T-cell (primary cell): ENCODE results near the gene RADIL. TPM values are rescaled to one million over a fixed set of nuclear protein-coding genes. Genes with fewer than 3 reads are reported as not detected.

Experiments
- ATAC-seq, 4 experiments: fragments of 200-7000 bp in 3 of 4; fragments of 150-1000 bp in 1 of 4; cut with Tn5 transposase; replicated peaks in 1 of 4; 1 replicate in 3 of 4; 2 replicates in 1 of 4; pipeline ENCODE4 v1.10.0; 2021; ENCODE audit warnings: moderate library complexity in 3 of 4, mild to moderate bottlenecking in 2 of 4, moderate number of reproducible peaks in 1 of 4
- CTCF ChIA-PET, 2 donors: fragments of 300-600 bp; sonication (Branson Sonifier 250); formaldehyde crosslinking; loops; one replicate each; lab custom pipeline; 2022; ENCODE audit warnings: antibody characterized with exemption in 2 of 2; lab: Charles Lee
- POLR2A ChIA-PET, 2 donors: fragments of 300-600 bp; sonication (Branson Sonifier 250); formaldehyde crosslinking; loops; one replicate each; lab custom pipeline; 2022; ENCODE audit warnings: antibody characterized with exemption in 2 of 2; lab: Charles Lee
- DNase-seq, 35 experiments: peaks; one replicate each; pipeline versions ENCODE4 v3.0.0 to v3.0.0-alpha.2; 2013 to 2023
- H3K27ac ChIP-seq: one replicate; pipeline ENCODE4 v1.5.1; 2013; ENCODE audit warnings: low read length
- H3K27me3 ChIP-seq, 2 experiments: replicated peaks in 1 of 2; 1 replicate in 1 of 2; 2 replicates in 1 of 2; pipeline versions ENCODE4 v1.6.1 to v1.7.0; 2013; ENCODE audit warnings: low read length in 1 of 2, mixed read lengths in 1 of 2; ENCODE audit not compliant: control insufficient read depth in 2 of 2, insufficient read depth in 2 of 2; ENCODE audit errors: extremely low read depth in 1 of 2
- H3K36me3 ChIP-seq, 2 donors: 1 replicate in 1 of 2; 2 replicates in 1 of 2; pipeline versions ENCODE4 v1.6.1 to v1.7.0; 2013; ENCODE audit warnings: low read length in 1 of 2; ENCODE audit not compliant: control insufficient read depth in 2 of 2, insufficient read depth in 1 of 2; ENCODE audit errors: extremely low read depth in 1 of 2
- H3K4me1 ChIP-seq, 2 experiments: 1 replicate in 1 of 2; 2 replicates in 1 of 2; pipeline versions ENCODE4 v1.6.1 to v1.7.0; 2013; ENCODE audit warnings: low read length in 2 of 2, mixed read lengths in 1 of 2; ENCODE audit not compliant: insufficient read depth in 2 of 2, control insufficient read depth in 1 of 2; ENCODE audit errors: extremely low read depth in 1 of 2
- H3K4me3 ChIP-seq, 2 donors: 1 replicate in 1 of 2; 2 replicates in 1 of 2; pipeline versions ENCODE4 v1.5.1 to v1.7.0; 2013; ENCODE audit warnings: mild to moderate bottlenecking in 2 of 2, low read length in 1 of 2, moderate library complexity in 1 of 2; ENCODE audit not compliant: control insufficient read depth in 1 of 2; ENCODE audit errors: extremely low read depth in 1 of 2
- H3K9me3 ChIP-seq: 2 replicates; pipeline ENCODE4 v1.7.0; 2013
- H3K27ac Mint-ChIP-seq, 2 donors: one replicate each; pipeline ENCODE4 v1.8.0; 2020 to 2021; ENCODE audit warnings: mild to moderate bottlenecking in 2 of 2, mixed read lengths in 2 of 2
- H3K27me3 Mint-ChIP-seq, 2 donors: one replicate each; pipeline ENCODE4 v1.8.0; 2021 to 2022; ENCODE audit warnings: mixed read lengths in 2 of 2
- H3K36me3 Mint-ChIP-seq: one replicate; pipeline ENCODE4 v1.8.0; 2021; ENCODE audit warnings: mixed read lengths
- H3K4me1 Mint-ChIP-seq, 3 donors: one replicate each; pipeline ENCODE4 v1.8.0; 2020 to 2022; ENCODE audit warnings: mixed read lengths in 3 of 3, mild to moderate bottlenecking in 1 of 3
- H3K4me3 Mint-ChIP-seq, 3 donors: one replicate each; pipeline ENCODE4 v1.8.0; 2020 to 2022; ENCODE audit warnings: mild to moderate bottlenecking in 3 of 3, mixed read lengths in 3 of 3, moderate library complexity in 3 of 3
- H3K9me3 Mint-ChIP-seq, 3 donors: one replicate each; pipeline ENCODE4 v1.8.0; 2020 to 2022; ENCODE audit warnings: mixed read lengths in 3 of 3
- WGBS: methylation state at CpG from one replicate; pipeline ENCODE4 v1.1.5; 2013; ENCODE audit warnings: missing lambda C conversion rate; ENCODE audit not compliant: insufficient coverage; 5-methylcytosine and 5-hydroxymethylcytosine counted together
- total RNA-seq, 35 experiments: library from RNA in 6 of 35; stranded (reverse) in 6 of 35; fragments of 120-200 nt in 1 of 35; gene quantifications; one replicate each; pipeline versions ENCODE4 v1.2.1 to v1.2.4 and lab custom pipeline; 2013 to 2026

RADIL gene
- total RNA-seq, 5 donors from 2014 or later (not counting 1 experiment from before 2014, with no cell fraction given) = 0.20 to 0.30 TPM; not detected in 3

DNA sequence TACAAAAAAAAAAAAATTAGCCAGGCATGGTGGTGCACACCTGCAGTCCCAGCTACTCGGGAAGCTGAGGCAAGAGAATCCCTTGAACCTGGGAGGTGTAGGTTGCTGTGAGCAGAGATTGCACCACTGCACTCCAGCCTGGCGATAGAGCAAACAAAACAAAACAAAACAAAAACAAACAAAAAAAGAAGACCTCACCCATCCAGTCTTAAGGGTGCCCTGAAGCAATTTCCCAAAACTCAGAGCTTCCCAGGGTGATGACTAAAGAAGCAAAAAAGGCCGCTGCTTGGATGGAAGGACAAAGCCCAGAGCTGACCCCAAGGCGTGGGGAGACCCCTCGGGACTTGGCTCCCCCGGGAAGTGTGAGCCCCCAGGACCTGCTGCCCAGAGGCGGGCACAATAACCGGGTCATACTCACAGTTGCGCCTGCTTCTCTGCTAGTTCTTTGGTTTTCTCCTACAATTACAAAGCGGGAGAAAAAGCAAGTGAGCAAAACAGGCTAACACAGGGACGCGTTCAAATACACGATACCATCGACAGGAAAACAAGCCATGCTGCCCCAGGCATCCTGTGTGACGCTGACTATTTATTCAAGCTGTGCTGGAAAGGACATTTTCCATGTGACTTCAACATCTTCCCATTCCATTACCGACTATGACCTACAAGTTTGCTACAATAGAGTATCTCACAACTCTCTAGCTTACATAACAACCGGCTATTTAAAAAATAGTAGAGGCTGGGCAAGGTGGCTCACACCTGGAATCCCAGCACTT, 51.6 kb downstream of the RADIL start:
- H3K27me3 Mint-ChIP-seq = no peaks in the 10 kb centered on the region
- Histone ChIP-seq H3K4me3 (no peak overlapping the region), H3K9me3 (no peaks in the 10 kb centered on the region), H3K36me3 (no peaks in the 10 kb centered on the region), H3K4me1 (no peaks in the 10 kb centered on the region), H3K27me3 (peaks cover 0 to 5% of the 10 kb centered on the region in 2 experiments), H3K27ac (no peak overlapping the region)
- ATAC-seq (no peak), DNase-seq (no peak)
- H3K9me3 Mint-ChIP-seq = no peaks in the 10 kb centered on the region
- peaks cover 4 to 8% (median 4%) of the 10 kb centered on the region in 3 donors for H3K4me1 Mint-ChIP-seq
- H3K4me3 Mint-ChIP-seq = no peak overlapping the region
- no peak overlapping the region for H3K27ac Mint-ChIP-seq
- WGBS = 92% methylated on average over 13 of the region's 17 CpGs
- H3K36me3 Mint-ChIP-seq = no peaks in the 10 kb centered on the region
- ChIA-PET POLR2A (interaction anchor here in 1 of 2 donors (0.6 kb wide), 1 partner anchor 1414 kb away, joined by 3 read pairs; no protein-coding TSS in a partner anchor), CTCF (interaction anchor here (0.7 kb wide), 3 partner anchors 52 to 862 kb away, joined by 3 to 4 read pairs (median 4); partner anchors contain the start of gene RADIL (in 1 of the 2))

DNA sequence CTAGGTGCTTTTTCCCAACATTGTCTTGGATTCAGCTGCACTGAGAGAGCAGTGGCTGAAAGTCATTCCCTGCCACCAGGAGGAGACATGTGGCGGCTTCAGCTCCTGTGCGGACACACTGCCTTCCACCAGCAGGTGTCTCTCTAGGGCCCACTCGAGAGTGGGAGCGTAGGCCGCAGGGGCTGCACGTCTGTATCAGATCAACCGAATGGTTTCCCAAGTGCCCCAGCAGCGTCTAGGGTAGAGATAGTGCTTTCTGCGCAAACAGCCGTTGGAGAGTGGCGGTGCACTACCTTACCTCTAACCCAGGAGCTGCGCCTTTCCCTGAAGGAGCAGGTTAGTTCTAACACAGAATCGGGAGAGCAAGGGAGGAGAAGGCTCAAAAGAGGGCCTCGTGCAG, 53.3 kb downstream of the RADIL start:
- no peaks in the 10 kb centered on the region for H3K27me3 Mint-ChIP-seq
- H3K4me1 ChIP-seq = no peaks in the 10 kb centered on the region
- ChIA-PET POLR2A (no interaction called here), CTCF (interaction anchor here in 1 of 2 donors (0.5 kb wide), 1 partner anchor 255 kb away, joined by 3 read pairs; no protein-coding TSS in a partner anchor)
- H3K9me3 Mint-ChIP-seq = no peaks in the 10 kb centered on the region
- peaks cover 0 to 5% of the 10 kb centered on the region in 2 experiments for H3K27me3 ChIP-seq
- ATAC-seq (peak; percentile 67 to 97 (median 80)), DNase-seq (peak in 34 of 35 experiments; percentile 20 to 65 (median 43))
- H3K36me3 ChIP-seq = no peaks in the 10 kb centered on the region
- no peak overlapping the region for H3K4me3 Mint-ChIP-seq
- no peak overlapping the region for H3K27ac Mint-ChIP-seq
- no peak overlapping the region for H3K27ac ChIP-seq
- H3K4me3 ChIP-seq = no peak overlapping the region
- WGBS = 36% methylated on average over 11 of the region's 14 CpGs
- H3K4me1 Mint-ChIP-seq = peaks cover 4 to 8% (median 4%) of the 10 kb centered on the region in 3 donors
- no peaks in the 10 kb centered on the region for H3K9me3 ChIP-seq
- H3K36me3 Mint-ChIP-seq = no peaks in the 10 kb centered on the region

DNA sequence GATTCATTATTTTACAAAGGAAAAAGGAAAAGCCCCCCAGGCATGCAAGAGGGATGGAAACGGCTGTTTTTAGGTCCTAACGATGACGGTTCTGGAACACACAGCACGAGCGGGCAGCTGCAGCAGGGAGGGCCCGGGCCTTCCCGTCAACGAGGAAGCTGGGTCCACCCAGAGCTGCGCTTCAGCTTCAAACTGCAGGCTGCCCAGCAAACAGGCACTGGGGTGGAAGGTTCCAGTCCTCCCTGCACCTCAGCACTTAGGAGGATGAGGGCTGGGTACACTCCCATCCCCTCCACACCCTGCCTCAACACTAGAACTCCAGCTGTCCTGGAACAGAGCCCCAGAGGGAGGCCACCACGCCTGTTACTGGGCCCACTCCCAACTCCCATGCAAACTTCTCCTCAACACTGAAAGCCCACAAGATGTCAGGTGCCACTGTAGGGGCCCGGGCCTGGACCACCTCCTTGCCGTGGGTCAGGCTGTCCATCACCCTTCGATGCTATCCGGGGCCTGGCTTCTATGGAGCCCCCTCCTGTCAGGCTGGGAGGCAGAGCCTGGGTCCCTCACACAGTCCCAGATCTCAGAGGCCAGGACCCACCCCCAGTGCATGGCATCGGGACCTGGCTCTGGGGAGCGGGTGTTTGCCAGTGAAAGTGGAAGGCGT, 54.7 kb downstream of the RADIL start:
- Mint-ChIP-seq H3K9me3 (no peaks in the 10 kb centered on the region), H3K27me3 (peaks cover 0 to under 1% of the 10 kb centered on the region in 2 donors), H3K27ac (no peak overlapping the region), H3K36me3 (no peaks in the 10 kb centered on the region), H3K4me1 (peaks cover 4 to 8% (median 4%) of the 10 kb centered on the region in 3 donors), H3K4me3 (no peak overlapping the region)
- H3K9me3 ChIP-seq = no peaks in the 10 kb centered on the region
- H3K4me1 ChIP-seq = no peaks in the 10 kb centered on the region
- WGBS = 94% methylated on average over 17 of the region's 17 CpGs
- CTCF ChIA-PET = no interaction called here
- H3K36me3 ChIP-seq = no peaks in the 10 kb centered on the region
- H3K4me3 ChIP-seq = no peak overlapping the region
- POLR2A ChIA-PET = no interaction called here
- no peak overlapping the region for H3K27ac ChIP-seq
- DNase-seq (no peak), ATAC-seq (no peak)
- H3K27me3 ChIP-seq = peaks cover 0 to 16% of the 10 kb centered on the region in 2 experiments

DNA sequence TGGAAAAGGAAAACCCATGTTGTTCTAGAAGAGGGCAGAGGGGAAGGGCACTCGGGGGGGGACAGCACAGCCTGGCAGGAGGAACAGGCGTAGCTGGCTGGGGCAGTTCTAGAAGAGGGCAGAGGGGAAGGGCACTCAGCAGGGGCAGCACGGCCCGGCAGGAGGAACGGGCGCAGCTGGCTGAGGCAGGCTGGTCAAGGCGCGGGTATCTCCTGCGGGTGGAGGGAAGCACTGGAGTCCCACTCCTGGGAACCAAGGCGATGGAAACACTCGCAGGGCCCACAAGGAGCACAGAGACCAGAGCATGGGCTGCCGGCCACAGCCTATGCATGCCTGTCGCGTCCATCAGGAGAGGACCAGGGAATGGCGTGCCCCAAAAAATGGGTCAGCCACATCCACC, 58.4 kb downstream of the RADIL start:
- POLR2A ChIA-PET = no interaction called here
- WGBS = 83% methylated on average over 11 of the region's 15 CpGs
- no peaks in the 10 kb centered on the region for H3K36me3 ChIP-seq
- H3K36me3 Mint-ChIP-seq = no peaks in the 10 kb centered on the region
- peaks cover 2 to 5% (median 2%) of the 10 kb centered on the region in 3 donors for H3K4me1 Mint-ChIP-seq
- peaks cover 0 to 38% of the 10 kb centered on the region in 2 experiments for H3K27me3 ChIP-seq
- ATAC-seq = no peak
- no peak overlapping the region for H3K4me3 Mint-ChIP-seq
- H3K27ac Mint-ChIP-seq = no peak overlapping the region
- CTCF ChIA-PET = no interaction called here
- H3K4me1 ChIP-seq = no peaks in the 10 kb centered on the region
- no peaks in the 10 kb centered on the region for H3K9me3 Mint-ChIP-seq
- H3K27ac ChIP-seq = no peak overlapping the region
- H3K27me3 Mint-ChIP-seq = peaks cover 4 to 9% of the 10 kb centered on the region in 2 donors
- no peak for DNase-seq
- H3K9me3 ChIP-seq = no peaks in the 10 kb centered on the region
- H3K4me3 ChIP-seq = no peak overlapping the region

DNA sequence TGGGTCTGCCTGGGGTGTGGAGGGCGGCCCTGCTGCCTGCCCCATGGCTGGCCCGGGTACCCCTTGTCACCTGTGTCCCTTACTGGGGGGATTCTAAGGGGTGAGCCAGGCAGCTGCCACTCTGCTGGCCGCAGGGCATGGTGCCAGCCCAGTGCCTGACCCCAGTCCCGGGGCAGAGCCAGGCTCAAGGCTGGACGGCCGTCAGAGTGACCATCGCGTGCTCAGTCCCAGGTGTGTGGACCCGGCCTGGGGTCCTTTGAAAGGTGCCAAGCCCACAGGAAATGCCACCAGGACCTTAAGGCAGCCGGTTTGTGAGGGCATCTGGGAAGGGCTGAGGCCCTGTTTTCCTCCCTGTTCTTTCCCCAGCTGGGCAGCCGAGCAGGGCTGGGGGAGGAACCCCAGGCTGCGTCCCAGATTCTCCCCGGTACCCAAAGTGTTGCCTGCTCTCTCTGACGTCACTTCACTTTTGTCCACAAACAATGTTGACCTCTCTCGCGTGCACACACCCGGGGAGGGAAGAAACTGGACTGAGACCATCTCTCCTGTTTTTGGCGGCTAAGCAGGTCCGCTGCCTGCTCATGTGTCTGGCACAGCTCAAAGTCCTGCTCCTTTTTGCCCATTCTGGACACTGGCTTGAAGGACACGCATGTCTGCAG, 59.3 kb downstream of the RADIL start:
- ChIA-PET POLR2A (no interaction called here), CTCF (no interaction called here)
- Mint-ChIP-seq H3K9me3 (no peaks in the 10 kb centered on the region), H3K4me1 (no peaks in the 10 kb centered on the region), H3K27ac (no peak overlapping the region), H3K27me3 (peaks cover 4 to 14% of the 10 kb centered on the region in 2 donors), H3K4me3 (no peak overlapping the region), H3K36me3 (no peaks in the 10 kb centered on the region)
- WGBS = 82% methylated on average over 16 of the region's 20 CpGs
- Histone ChIP-seq H3K27ac (no peak overlapping the region), H3K4me1 (no peaks in the 10 kb centered on the region), H3K36me3 (no peaks in the 10 kb centered on the region), H3K9me3 (no peaks in the 10 kb centered on the region), H3K4me3 (no peak overlapping the region), H3K27me3 (peaks cover 0 to 42% of the 10 kb centered on the region in 2 experiments)
- DNase-seq (no peak), ATAC-seq (no peak)

DNA sequence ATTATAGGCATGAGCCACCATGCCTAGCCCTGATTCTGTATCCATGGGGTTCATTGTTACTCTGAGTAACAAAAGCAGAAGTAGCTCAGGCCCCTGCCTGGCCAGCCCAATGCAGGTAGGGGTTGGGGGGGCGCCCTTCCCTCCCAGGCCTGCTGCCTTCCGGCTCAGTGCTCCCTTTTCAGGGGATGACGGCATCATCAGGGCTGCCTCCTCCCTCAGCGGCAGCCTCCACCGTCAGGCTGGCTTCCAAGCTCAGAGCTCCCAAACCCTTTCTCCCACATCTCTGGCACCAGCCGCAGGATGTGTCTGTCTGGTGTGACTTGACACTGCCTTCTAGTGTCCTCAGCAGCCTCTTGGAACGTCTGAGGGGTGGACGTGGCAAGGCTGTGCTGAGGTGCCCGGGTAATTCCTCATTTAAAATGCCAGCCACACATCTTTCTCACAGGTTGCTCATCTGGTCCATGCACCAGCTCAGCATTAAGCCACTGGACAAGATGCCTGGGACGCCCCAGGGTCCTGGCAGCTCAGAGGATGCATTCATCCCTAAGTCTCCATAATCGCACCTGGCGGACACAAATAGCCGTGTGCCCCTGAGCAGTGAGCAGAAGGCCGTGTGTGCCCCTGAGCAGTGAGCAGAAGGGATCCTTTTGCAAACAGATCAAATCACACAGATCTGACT, 59.9 kb downstream of the RADIL start:
- Histone ChIP-seq H3K4me1 (no peaks in the 10 kb centered on the region), H3K9me3 (no peaks in the 10 kb centered on the region), H3K27ac (no peak overlapping the region), H3K4me3 (no peak overlapping the region), H3K36me3 (no peaks in the 10 kb centered on the region), H3K27me3 (peaks cover 0 to 47% of the 10 kb centered on the region in 2 experiments)
- WGBS = 66% methylated on average over 10 of the region's 14 CpGs
- H3K27ac Mint-ChIP-seq = no peak overlapping the region
- ATAC-seq (no peak), DNase-seq (no peak)
- H3K4me3 Mint-ChIP-seq = no peak overlapping the region
- H3K27me3 Mint-ChIP-seq = peaks cover 4 to 19% of the 10 kb centered on the region in 2 donors
- ChIA-PET CTCF (interaction anchor here in 1 of 2 donors (0.8 kb wide), 1 partner anchor 416 kb away, joined by 6 read pairs; no protein-coding TSS in a partner anchor), POLR2A (no interaction called here)
- no peaks in the 10 kb centered on the region for H3K9me3 Mint-ChIP-seq
- H3K4me1 Mint-ChIP-seq = no peaks in the 10 kb centered on the region
- no peaks in the 10 kb centered on the region for H3K36me3 Mint-ChIP-seq
